DMS 273 treated with DMSO at 0.1 percent for 48 hours (cell line): ENCODE data around the gene DNAJC2.

Source experiments
- DNase-seq: peaks from one replicate; lab custom pipeline; 2025; lab: John Stamatoyannopoulos, UW

The DNAJC2 gene, protein sequence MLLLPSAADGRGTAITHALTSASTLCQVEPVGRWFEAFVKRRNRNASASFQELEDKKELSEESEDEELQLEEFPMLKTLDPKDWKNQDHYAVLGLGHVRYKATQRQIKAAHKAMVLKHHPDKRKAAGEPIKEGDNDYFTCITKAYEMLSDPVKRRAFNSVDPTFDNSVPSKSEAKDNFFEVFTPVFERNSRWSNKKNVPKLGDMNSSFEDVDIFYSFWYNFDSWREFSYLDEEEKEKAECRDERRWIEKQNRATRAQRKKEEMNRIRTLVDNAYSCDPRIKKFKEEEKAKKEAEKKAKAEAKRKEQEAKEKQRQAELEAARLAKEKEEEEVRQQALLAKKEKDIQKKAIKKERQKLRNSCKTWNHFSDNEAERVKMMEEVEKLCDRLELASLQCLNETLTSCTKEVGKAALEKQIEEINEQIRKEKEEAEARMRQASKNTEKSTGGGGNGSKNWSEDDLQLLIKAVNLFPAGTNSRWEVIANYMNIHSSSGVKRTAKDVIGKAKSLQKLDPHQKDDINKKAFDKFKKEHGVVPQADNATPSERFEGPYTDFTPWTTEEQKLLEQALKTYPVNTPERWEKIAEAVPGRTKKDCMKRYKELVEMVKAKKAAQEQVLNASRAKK

DNA sequence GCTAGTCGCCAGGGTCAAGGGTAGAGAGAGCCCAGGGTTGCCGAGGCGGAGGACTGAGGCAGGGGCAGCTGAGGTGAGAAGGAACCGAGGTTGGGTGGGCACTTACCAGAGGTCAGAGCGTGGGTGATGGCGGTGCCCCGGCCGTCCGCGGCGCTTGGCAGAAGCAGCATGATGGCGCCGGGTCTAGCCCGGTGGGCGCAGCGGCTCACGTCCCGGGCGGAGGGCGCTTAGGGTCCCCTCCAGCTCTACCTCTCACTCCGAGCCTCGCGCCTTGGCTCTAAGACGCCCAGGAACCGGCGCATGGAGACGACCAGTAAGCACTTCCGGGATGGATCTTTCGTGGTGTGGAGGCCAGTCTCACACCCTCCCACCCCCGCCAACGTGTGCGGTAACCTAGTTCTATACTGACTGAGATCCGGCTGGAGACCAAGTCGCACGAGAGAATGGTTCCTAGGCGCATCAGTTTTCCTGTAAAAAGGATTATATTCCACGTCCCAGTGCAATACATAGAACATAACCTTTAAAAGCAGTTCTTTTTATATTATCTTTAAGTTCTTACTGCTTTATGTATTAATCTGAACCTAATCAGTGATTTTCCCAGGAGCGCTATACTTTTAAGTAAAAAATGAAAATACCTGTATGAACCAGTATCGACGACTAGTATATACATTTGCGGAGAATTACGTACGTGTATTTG, at the start of gene DNAJC2:
TSS of gene DNAJC2 (minus strand) at position 315 of the 697 bp plus-strand sequence. CDS start at position 170, 145 bp downstream.
- peak; percentile 93 for DNase-seq

DNA sequence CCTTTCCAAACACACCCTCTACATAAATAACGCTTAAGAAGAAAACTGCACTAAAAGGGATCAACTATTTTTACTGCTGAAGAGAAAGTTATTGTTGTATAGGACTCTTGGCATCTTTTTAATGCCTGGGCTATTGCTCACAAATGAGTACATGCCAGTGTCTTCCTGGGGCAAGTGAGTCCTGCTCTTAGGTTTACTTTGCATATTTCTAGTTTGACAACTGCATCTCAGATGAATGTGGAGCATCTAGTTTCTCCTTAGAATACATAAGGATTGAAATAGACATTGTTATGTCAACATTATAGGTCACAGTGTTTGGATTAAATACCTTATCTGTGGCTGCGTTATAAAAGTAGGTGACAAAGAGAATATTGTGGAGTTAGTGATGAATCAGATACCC, 47.4 kb upstream of the DNAJC2 start:
- DNase-seq = no peak

DNA sequence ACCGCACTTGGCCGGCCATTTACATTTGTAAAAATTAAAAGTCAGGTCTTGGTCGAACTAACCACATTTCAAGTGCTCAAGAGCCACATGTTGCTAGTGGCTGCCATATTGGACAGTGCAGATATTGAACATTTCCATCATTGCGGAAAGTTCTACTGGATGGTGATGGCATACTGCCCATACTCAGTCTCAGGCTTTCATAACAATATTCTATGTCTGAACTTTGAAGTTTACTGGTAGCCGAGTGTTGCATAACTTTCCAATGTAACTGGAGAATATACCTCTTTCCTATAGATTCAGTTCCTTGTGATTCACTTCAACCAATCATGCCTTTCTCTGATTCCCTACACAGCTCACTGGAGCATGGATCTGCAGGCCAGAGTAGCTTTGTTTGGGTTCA, 46.6 kb upstream of the DNAJC2 start:
- no peak for DNase-seq

DNA sequence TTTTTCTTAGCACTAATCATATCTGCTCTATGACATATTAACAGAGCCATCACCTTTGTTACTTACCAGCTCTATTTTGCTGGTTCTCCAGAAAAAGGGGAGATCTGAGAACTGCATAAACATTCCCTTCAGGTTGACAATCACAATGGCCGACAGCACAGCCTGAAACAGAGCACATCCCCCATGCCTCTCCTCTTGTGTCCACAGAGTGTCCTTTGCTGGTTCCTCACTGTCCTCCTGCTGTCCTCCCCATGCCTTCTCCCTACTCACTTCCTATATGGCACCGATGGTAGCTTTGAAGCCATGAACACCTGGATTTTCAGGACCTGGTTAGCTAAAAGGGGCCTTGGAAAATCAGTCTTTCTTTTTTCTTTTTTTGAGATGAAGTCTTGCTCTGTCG, 44.7 kb upstream of the DNAJC2 start:
- DNase-seq = no peak

DNA sequence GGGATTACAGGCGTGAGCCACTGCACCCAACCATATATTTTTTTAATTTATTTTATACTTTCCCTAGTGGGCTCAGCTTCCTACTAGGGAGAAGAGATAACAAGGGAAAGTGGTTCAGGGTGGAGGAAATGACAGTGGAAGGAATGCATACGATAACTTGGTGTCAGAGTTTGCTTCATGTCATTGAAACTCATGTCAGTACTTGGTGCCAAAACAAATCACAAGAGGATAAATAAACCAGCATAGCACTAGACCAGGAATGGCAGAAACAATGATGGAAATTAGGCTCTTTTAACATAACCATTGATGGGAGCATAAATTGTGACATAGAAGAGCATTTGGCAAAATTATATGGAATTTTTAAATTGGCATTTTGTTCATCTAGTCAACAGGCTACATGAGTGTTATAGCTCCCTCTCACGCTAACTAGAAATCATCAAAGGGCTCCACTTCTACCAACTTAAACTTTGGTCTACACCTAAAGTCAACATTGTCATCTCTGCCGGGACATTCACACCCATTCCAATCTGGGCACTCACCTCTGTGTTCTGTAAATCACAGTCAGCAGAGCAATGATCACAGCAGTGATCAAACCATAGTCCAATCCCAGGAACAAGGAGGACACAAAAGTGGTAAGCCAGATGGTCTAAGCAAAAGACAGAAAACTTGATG, 44.0 kb upstream of the DNAJC2 start:
- no peak for DNase-seq

DNA sequence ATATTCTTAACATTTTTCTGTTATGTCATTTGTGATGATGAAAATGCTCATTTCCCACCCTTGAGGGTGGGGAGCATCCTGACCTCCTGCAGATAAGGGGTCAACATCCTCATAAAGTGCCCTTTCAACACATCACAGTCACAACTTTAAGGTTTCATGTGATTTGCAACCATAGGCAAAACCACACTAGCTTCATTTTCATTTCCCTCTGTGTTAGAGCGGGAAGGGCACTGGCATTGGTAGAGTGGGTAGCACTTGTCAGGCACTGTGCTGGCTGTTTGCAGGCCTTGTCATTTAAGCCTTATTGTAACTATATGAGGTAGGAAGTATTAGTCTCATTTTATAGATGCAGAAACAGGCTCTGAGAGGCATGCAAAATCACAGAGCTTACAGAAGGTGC, 42.7 kb upstream of the DNAJC2 start:
- DNase-seq = no peak

DNA sequence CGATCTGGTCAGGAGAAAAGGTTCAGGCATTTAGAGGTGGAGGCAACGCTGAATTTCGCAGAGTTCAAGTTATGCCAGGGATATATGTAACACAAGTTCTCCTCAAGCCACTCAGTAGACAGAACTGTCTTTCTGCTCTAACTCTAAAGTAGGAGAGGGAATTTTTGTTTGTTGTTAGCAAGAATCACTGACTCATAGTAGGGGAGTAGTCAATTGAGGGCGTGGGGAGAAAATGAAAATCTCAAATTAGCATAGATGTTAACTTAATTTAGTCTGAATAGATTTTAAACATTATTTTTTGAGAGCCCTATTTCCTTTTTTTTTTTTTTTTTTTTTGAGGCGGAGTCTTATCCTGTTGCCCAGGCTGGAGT, 37.5 kb upstream of the DNAJC2 start:
- DNase-seq = no peak

DNA sequence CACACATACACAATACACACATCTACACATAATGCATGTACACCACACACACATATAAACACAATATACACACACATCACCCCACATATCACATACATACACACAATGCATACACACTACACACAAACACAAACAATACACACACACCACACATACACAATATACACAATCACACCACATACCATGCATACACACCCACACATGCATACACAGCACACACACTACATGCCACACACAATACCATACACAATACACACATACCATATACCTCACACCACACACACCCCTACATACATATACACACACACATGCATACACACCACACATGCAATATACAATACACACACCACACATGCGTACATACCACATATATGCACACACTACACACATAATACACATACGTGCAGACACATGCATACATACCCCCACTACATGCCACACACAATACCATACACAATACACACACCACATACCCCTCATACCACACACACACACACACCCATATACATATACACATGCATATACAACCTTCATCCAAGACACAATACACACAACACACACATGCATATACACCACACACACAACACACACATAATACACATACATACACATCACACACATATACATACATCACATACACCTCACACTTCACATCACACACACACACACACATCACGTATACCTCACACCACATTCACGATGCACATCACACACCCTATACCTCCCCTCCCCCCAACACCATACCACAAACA, 36.9 kb upstream of the DNAJC2 start:
- DNase-seq = no peak

DNA sequence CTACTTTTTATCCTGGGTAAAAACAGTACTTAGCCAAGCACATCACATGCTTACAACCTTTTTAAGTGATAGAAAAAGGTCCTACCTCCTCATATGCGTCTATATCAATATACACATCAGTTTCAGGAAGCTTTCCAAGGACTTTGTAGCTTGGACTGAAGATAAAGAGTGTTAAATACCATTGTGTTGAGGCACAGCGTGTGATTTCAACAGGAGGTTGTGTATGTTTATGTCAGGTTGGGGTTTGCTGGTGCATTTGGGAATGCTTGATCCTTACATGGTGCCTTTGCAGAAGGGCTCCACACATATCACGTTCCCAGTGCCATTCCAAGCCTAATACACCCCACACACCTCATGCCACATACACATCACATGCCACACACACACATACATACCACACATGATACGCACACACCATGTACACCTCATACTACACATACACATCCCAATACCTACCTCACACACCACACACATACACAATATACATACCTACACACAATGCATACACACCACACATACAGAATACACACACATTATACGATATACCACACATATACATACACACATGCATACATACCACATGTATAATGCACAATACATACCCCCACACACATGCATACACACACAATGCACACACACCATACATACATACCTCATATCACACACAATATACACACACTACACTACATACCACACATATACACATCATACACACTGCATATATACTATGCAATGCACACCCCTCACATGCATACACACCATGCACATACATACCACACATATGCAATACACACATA, 36.0 kb upstream of the DNAJC2 start:
- no peak for DNase-seq

DNA sequence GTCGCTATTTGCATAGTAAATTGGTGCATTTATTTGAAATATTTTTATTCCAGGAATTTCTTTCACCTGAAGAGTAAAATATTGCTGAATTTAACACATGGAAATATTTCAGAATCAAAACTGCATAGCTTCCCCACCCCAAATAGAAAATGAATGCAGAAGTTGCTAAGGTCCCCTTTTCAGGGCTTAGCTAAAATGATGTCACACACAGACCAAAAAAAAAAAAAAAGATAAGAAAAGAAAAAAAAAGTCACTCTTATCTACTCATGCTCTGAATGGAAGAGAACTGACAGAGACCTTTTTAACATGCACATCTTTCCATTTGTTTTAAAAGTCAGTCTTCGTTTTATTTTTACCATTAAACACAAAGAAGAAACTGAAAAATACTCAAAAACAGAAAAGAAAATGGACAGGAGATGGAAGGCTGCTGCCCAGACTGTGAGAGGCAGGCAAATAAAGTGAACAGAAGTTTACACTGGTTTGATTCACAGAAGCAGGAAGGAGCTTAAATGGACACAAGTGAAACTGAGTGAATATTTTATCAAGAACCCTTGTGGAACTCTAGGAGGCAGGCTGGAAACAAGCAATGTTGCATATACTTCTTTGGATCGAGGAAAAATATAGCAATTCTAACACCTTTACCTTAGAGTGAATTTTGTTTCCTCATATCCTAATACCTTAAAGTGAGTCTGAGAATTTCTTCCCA, 34.9 kb upstream of the DNAJC2 start:
- no peak for DNase-seq

DNA sequence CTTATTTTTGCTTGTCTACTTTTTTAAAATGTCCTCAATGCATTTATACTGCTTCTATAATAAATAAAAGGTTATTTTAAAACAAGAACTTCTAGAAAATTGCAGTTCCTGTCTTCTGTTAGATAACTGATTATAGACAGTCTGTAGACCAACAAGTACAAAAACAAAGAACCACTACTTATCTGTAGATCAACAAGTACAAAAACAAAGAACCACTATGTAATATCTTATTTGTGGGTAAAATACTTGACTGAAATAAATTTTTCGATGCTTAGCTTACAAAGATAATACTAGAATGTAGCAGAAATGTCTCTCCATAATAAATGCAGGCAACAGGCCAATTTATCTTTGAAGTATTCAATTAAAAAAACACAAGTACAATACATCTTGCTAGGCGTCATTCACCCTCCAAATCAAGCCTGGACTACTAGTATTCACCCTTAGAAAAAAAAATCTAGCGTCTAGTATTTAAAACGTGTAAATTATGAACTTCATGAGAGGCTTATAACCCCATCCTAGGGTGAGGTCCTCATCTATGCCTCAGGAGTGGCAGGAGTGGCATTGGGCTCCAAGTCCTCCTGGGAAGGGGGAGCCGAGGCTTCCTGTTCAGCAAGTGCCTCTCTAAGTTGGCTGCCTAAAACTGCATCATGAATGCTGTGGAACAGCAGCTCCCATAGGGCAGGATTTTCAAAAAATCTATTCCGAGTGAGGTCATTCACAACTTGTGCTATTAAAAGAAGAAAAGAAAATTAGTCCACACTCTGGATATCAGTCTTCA, 29.5 kb upstream of the DNAJC2 start:
- DNase-seq = no peak

DNA sequence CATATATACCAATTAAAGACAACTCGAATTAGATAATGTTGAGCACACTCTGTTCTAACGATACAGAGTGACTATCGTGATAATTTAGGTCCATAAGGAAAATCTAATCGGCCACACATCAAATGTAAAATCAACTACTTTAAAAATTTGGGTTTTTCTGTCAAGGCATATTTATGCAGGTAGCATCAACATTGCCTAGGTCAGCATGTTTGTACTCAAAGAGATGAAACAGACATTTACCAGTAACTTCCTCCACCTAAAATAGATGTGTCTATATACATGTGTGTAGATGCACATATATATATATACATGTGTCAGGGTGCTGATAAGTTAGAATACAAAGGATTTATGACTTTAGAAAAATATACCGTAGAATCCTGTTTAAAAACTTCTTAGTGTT, 24.9 kb upstream of the DNAJC2 start:
- DNase-seq = no peak

DNA sequence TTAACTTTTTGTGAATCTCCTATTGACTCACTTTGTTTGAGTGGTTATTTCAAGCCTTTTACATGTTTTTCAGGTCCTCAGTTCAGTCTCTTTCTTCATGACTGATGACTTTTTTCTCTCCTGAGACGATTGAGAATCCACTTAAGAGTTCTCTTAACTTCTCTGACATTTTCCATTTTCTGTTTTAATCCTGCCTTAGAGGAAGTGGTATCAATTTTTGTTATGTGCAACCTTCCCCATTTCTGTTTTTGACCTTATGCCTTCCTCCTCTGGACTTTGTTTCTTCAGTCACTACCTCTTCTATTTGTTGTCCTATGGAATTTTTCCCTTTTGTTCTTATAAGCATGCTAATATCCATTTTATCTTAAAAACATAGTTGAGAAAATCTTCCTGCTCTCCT, 5.2 kb upstream of the DNAJC2 start:
- DNase-seq = no peak

DNA sequence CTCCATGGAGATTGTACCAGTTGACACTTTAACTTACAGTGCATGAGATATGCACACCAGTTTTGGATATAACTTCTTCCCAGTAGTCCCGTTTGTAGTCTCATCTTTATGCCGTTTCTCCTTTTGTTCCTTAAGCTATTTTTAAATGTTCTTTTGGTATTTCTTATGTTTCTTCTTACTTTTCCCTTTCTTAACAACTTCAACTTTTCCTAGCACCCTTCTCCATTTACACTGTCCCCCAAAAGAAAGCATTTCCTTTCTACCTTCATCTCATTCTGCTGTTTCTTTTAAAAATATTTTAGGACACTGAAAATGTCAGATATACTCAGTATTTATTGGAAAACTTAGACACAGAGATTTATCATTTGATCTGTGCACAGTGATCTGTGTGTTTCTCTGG, 4.4 kb upstream of the DNAJC2 start:
- no peak for DNase-seq

DNA sequence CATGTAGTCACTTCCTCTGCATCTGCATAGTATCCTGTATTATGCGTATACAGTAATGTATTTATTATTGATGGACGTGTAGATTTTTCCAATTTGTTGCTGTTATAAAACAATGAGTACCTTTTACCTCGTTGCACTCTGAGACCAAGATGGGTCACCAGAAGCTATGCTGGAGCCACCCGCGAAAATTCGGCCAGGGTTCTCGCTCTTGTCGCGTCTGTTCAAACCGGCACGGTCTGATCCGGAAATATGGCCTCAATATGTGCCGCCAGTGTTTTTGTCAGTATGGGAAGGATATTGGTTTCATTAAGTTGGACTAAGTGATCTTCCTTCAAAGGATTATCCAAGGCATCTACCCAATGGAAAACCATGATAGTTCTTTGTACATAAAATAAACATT, 3.9 kb upstream of the DNAJC2 start:
- DNase-seq = no peak

DNA sequence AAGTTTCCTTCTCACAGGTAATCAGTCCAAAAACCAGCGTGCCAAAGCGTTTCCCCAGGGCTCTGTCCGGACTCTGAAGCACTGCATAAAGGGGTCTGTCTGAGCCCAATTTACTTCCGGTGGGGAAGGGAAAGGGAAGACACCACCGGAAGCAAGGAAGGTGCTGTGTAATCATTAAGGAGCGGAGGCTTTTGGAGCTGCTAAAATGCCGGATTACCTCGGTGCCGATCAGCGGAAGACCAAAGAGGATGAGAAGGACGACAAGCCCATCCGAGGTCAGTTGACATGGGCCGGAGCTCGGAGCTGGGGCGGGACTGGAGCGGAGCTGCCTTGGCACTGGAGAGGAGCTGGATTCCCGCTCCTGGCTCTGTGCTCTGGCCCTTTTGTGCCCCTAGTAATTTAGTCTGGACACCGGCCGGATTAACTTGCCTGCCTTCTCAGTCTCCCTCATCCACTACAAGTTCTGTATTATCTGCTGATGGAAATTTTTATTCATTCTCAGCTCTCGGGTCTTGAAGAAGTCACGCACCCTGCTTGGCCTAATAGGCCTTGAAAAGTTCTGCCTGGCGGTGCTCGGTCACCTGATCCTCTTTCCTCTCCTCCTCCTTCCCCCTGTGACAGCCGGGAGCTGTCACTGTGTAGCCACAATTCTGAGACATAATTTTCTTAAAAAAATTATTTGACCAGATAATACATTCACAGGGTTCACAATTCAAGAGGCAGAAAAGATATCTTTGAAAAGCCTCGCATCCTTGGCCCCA, 3.1 kb upstream of the DNAJC2 start, which contains the start of gene PSMC2:
TSS of gene PSMC2 (plus strand) at position 137 of the 761 bp plus-strand sequence. CDS start at position 206, 69 bp downstream.
- DNase-seq = peak; percentile 91

DNA sequence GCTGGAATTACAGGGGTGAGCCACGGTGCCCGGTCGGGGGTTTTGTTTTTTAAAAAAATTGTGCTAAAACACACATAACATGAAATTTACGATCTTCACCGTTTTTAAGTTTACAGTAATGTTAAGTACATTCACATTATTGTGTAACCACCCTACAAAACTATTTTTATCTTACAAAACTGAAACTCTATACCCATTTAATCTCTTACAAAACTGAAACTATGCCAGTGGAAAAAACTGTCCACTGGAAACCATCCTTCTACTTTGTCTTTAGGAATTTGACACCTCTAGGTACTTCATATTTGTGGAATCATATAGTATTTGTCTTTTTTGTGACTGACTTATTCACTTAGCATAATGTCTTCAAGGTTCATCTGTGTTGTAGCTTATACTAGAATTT, 1.8 kb upstream of the DNAJC2 start:
- DNase-seq = no peak

DNA sequence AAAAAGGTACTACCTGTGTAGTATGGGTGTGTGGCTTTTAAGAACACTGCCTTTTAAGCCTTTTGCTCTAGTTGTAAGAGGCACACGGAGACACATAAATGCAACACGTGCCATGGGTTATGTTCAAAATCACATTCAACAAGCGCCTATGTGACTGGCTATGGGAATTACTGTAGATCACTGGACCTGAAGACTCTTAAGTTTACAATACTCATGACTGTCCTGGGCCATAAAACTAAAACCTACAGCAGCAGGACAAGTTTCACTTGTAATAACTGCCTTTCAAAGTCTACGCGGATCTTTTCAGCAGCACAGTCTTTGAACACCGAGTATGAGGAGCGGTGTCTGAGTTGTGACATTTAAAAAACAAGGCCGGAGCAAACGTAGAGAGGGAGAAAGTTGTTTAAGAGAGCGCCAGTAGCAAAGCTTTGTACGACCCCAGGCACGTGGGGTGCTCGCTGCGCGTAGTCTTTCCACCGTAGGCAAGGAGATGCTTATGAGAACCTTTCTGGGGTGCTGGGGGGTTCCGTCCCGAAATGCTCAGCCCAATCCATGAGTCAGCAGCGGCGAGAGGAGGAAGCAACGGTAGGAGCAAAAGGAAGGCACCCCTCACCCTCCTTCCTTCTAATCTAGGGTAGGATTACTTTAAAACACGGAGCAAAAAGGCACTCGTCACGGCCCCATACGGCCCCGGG, 662 bp downstream of the DNAJC2 start:
- DNase-seq = no peak
